Activated T-cell treated with anti-CD3 and anti-CD28 coated beads for 1 hour (primary cell): Measurements from ENCODE around the gene ITSN2.
"Not testable (repeated sequence)": the region's sequence is repeated elsewhere in the genome, so short reads cannot be mapped to it uniquely, and the experiment has no call there.

ENCODE experiments used
- DNase-seq: peaks from one replicate; pipeline ENCODE4 v3.0.0-alpha.2; 2020; ENCODE audit warnings: low read depth

Gene ITSN2

DNA sequence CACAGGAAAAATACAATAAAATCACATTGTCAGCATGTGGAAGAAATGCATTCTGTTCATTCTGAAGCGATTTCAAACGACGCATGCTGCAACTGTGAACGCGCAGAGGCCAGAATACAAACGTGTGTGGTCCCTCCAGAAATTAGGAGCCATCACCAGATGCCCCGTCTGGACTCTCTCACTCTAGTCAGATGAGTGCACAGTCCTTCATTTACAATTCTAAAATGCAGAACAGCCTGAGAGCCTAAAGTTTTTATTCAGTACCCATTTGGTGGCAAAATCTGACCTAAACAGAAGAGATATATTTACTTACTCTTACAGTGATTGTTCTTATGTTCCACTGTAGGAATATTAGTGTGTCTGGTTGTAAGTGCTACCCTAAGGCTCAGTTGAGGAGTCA is 148.9 kb downstream of the ITSN2 start:
- no peak for DNase-seq

- no peak for DNase-seq
Measured at GRCh38 chr2:24210723-24211122, 149.6 kb downstream of the ITSN2 start.

DNA sequence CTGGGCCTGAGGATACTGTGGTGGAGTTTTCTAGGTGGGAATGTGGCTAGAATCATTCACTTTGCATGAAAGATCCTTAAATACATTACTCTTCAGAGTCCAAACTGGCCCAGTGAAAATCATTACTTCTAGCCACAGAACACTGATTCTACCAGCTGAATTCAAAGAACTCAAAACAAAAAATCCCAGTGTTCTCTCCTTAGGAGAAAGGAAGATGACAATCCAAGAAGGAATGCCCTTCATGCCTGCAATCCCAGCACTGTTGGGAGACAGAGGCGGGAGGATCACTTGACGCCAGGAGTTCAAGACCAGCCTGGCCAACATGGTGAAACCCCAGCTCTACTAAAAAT is 150.3 kb downstream of the ITSN2 start:
- DNase-seq, result no peak

DNA sequence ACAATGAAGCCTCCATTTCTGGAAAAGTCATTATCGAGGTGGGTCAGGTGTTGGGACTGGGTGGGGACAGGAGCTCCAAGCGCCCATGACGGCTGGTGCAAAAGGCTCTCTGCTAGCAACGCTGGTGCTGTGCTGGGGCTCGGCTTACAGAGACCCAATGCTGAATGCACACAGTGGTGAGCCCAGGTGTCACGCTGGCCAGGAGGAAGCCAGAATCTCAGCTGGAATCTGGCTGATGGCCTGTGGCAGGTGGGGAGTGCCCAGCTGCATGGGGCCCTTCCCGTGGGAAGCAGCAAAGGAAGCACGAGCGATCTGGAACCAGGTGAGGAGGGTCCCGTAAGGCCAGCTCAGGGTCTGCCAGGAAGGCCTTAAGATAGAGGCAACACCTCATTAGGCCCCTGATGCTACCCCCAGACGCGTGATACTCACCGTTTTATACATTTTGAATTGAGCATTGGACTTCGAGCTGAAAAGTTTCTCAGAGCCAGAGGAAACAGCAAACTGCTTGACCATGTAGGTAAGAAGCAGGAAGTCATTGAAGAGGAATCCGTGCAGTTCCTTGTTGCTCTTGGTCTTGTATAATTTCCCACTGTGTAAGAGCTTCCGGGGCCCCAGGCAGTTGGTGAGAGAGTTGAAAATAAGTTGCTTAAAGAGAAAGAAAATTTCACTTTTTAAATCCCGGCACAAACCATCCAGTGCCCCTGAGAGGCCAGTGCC is 150.8 kb downstream of the ITSN2 start:
- no peak for DNase-seq

GRCh38 chr2:24208490-24208889 is 151.8 kb downstream of the ITSN2 start:
- DNase-seq, result no peak

DNA sequence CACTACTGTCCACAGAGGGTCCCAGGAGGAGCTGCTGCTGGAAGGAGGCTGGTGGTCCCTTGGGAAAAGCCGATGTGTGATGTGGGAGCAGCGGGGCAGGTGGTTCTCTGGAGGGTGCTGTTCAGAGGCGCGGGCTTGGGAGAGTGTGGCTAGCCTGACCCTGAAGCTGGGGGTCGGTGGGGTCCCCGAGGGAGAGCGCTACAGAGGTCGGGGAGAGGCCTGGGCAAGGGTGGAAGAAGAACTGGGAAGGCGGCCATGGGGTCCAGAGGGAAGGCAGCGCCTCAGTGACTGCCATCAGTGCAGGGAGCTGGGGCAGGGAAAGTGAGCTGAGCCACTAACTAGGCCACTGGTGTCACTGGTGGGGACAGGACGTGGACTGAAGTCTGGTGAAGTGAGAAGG is 153.0 kb downstream of the ITSN2 start:
- DNase-seq, result no peak

DNA sequence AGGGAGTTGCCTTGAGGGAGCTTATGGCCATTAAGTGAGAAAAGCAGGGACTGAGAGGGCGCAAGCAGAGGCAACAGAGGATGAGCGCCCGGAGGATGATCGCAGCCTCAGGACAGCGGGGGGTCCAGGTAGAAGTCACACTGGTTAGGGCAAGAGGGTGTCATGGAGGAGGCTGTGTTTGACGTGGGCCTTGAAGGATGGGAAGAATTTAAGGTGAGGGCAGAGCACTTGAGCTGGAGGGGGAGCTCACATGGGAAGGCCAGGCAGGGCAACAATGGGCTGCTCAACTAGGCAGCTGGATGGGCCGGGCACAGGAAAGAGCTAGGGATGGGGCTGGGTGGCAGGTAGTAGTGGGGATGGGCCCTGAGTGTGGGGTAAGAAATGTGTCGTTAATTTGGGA is 153.6 kb downstream of the ITSN2 start:
- DNase-seq, result no peak

GRCh38 chr2:24206242-24206641 is 154.1 kb downstream of the ITSN2 start:
- DNase-seq, result no peak

DNA sequence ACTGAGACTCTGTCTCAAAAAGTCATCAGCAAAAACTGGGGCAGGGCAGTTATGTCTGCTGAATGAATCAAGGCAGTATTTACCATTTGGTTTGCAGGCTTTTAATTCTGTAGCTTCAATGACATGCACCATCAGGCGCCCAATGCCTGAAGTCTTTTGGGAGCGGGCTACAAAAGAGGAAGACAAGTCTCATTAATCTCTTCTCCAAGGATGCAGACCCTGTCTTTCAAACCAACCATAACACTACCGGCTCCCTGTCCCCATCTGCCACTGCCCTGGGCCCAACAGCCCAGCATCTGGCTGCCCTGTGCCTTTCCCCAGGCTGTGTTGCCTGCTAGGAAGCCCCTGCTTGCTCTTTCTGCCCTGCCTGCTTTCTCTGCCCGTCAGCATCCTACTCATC is 155.2 kb downstream of the ITSN2 start:
- no peak for DNase-seq

- no peak for DNase-seq
Measured at GRCh38 chr2:24204505-24204904, 155.8 kb downstream of the ITSN2 start.

DNA sequence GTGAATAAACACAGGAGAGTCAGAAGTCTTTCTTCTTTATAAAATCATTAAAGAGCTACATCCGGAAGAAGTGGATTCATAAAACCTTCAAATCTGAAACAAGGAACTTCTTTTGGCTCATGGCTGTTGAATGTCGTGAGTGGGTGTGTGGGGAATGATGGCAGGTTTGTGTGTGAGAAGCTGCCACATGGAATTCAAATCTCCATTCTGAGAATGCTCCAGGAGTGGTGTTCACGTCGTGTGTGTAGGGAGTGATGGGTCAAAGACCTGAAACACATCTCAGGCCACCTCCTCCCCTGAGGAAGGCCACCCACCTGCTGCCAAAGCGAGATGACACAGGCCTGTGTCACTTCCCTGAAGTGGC is 156.6 kb downstream of the ITSN2 start:
- DNase-seq, result no peak

GRCh38 chr2:24203029-24203786 is 157.1 kb downstream of the ITSN2 start:
- DNase-seq, result no peak

DNA sequence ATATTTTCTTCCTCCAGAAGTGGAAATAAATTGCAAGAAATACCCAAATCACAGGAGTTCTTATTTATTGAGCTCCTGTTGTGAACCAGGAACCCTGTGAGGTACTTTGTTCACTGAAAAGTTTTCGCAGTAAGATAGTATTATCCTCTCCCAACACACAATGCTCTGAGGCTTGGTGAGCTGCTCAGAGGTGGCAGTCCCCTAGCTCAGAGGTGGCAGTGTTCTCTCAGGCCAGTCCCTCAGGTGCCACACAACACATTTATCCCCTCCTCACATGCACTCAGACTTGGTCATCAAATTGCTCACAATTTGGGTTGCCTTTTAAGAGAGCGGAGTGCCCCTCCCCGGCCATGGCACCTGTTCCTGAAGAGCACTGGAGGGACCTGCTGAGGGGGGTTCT is 159.5 kb downstream of the ITSN2 start:
- no peak for DNase-seq

- no peak for DNase-seq
Measured at GRCh38 chr2:24199968-24200590, 160.3 kb downstream of the ITSN2 start.

DNA sequence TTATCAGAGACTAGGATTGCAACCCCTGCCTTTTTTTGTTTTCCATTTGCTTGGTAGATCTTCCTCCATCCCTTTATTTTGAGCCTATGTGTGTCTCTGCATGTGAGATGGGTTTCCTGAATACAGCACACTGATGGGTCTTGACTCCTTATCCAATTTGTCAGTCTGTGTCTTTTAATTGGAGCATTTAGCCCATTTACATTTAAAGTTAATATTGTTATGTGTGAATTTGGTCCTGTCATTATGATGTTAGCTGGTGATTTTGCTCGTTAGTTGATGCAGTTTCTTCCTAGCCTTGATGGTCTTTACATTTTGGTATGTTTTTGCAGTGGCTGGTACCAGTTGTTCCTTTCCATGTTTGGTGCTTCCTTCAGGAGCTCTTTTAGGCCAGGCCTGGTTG is 163.1 kb downstream of the ITSN2 start:
- DNase-seq, result not testable (repeated sequence)

- DNase-seq, result no peak
Measured at GRCh38 chr2:24191848-24192247, 168.5 kb downstream of the ITSN2 start.

GRCh38 chr2:24191156-24191555 is 169.2 kb downstream of the ITSN2 start:
- no peak for DNase-seq

DNA sequence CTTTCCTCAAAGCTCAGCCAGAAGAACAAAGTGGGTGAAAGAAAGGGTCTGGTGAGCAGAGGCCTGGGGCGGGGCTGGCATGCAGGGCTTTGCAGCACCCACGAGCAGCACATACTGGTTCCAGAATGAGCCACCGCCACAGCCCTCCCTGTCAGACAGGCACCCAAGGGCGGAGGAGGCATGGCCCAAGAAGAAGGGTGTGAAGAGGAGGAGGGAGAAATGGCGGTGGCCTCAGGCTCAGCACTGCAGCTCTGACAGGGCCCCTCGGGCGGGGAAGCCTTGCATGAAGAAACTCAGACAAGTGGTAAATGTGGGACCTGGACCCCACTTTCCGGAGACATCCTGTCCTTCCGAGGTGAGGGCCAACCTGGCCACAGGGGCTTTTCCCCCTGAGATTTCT is 169.8 kb downstream of the ITSN2 start:
- no peak for DNase-seq

- DNase-seq, result no peak
Measured at GRCh38 chr2:24189551-24189950, 170.8 kb downstream of the ITSN2 start.

DNA sequence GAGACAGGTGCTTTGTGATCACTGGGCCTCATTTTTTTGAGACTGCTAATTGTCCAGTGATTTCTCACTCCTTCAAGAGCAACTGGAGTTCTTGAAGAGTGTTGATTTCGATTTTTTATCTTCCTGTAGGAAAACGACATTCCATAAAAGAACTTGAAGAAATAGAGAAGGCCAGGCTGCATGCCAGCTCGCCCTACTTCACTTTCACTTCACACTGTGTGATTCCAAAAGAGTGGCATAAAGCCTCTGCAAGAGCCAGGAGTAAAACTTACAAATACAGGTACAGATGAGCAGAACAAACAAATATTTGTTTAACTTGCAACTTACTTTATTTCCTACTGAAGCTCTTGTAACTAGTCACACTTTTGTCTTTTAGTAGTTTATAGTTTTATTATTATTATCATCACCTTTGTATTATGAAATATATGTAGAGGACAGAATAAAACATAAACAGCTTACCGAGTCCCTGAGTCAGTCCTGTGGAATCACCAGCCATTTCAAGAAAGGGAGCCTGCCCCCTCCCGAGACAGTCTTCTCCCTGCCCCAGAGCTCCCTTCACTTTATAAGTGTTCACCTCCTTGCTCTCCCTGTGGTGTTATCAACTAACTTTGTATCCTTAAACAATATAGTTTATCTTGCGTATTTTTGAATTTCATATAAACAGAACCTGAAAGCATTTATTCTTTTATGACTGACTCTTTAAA is 176.8 kb downstream of the ITSN2 start:
- no peak for DNase-seq

GRCh38 chr2:24182507-24182906 is 177.8 kb downstream of the ITSN2 start:
- DNase-seq, result no peak

GRCh38 chr2:24181849-24182248 is 178.5 kb downstream of the ITSN2 start:
- DNase-seq, result no peak

GRCh38 chr2:24179683-24180082 is 180.7 kb downstream of the ITSN2 start:
- no peak for DNase-seq
